Ishikawa (cell line): Measurements from ENCODE around the gene FOXJ3.

Experiments
- NFIC ChIP-seq: IDR thresholded peaks from 2 replicates; pipeline ENCODE4 v1.6.1; 2012
- RAD21 ChIP-seq: IDR thresholded peaks from 2 replicates; pipeline ENCODE4 v1.6.1; 2012; ENCODE audit warnings: low read depth

- no peak for TF ChIP-seq NFIC
- no peak for TF ChIP-seq RAD21
These were observed 13.5 kb upstream of the FOXJ3 start for GRCh38 chr1:42348498-42348897.
